Measurements from ENCODE around the gene TENT4B.

The TENT4B gene

GRCh38 chr16:50182441-50182840 is 29.3 kb downstream of the TENT4B start:
- no peak for TF ChIP-seq CTCF (conservative IDR thresholded peaks at IDR 0.05; ENCODE audit: low read depth, low read length)
- no peak for DNase-seq (ENCODE audit: low read depth)
- no peak overlapping the region for H3K4me3 ChIP-seq (ENCODE audit: low read length)

GRCh38 chr16:50183316-50183715 is 30.2 kb downstream of the TENT4B start:
- DNase-seq (ENCODE audit: low read depth): peak; percentile 79
- no peak overlapping the region for H3K4me3 ChIP-seq (ENCODE audit: low read length)
- TF ChIP-seq CTCF (conservative IDR thresholded peaks at IDR 0.05; ENCODE audit: low read depth, low read length): no peak

- TF ChIP-seq CTCF (conservative IDR thresholded peaks at IDR 0.05; ENCODE audit: low read depth, low read length): no peak
- peak; percentile 98 for DNase-seq (ENCODE audit: low read depth)
- H3K4me3 ChIP-seq (ENCODE audit: low read length): no peak overlapping the region
Measured at GRCh38 chr16:50185005-50185505, 31.9 kb downstream of the TENT4B start.

DNA sequence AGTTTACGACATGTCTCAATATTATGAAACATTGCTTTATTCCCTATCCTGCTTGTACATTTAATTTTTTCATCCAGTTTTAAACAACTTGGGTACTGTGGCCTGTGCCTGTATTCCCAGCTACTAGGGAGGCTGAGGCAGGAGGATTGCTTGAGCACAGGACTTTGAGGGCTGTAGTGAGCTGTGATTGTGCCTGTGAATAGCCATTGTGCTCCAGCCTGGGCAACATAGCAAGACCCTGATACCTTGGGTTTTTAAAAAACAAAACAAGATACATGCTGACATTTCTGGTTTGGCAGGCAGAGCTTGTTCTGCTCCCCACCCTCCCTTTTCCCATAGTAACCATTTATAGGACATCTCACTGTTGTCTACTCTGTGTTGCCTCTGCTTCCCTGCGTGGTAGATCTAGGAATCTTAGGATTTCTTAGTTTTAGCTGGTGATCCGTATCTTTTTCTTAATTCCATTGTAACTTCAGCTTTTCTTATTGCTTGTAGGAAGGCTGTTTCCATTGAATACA is 35.6 kb downstream of the TENT4B start:
- no peak overlapping the region for H3K4me3 ChIP-seq (ENCODE audit: low read length)
- TF ChIP-seq CTCF (conservative IDR thresholded peaks at IDR 0.05; ENCODE audit: low read depth, low read length): no peak
- DNase-seq (ENCODE audit: low read depth): no peak

GRCh38 chr16:50190292-50190691 is 37.2 kb downstream of the TENT4B start:
- no peak for DNase-seq (ENCODE audit: low read depth)
- no peak for TF ChIP-seq CTCF (conservative IDR thresholded peaks at IDR 0.05; ENCODE audit: low read depth, low read length)
- H3K4me3 ChIP-seq (ENCODE audit: low read length): no peak overlapping the region

GRCh38 chr16:50192386-50193050 is 39.4 kb downstream of the TENT4B start:
- DNase-seq (ENCODE audit: low read depth): no peak
- no peak overlapping the region for H3K4me3 ChIP-seq (ENCODE audit: low read length)
- TF ChIP-seq CTCF (conservative IDR thresholded peaks at IDR 0.05; ENCODE audit: low read depth, low read length): no peak

- no peak overlapping the region for H3K4me3 ChIP-seq (ENCODE audit: low read length)
- DNase-seq (ENCODE audit: low read depth): no peak
- TF ChIP-seq CTCF (conservative IDR thresholded peaks at IDR 0.05; ENCODE audit: low read depth, low read length): no peak
Measured at GRCh38 chr16:50193594-50193993, 40.5 kb downstream of the TENT4B start.

Data from retinal pigment epithelial cell (primary cell).